DMS153 treated with DMSO at 0.1 percent for 48 hours (cell line): ENCODE measurements around the gene CNDP1.

Experiments used
- DNase-seq: peaks from one replicate; lab custom pipeline; 2025; ENCODE audit not compliant: unreplicated experiment; lab: John Stamatoyannopoulos, UW

Gene CNDP1

DNA sequence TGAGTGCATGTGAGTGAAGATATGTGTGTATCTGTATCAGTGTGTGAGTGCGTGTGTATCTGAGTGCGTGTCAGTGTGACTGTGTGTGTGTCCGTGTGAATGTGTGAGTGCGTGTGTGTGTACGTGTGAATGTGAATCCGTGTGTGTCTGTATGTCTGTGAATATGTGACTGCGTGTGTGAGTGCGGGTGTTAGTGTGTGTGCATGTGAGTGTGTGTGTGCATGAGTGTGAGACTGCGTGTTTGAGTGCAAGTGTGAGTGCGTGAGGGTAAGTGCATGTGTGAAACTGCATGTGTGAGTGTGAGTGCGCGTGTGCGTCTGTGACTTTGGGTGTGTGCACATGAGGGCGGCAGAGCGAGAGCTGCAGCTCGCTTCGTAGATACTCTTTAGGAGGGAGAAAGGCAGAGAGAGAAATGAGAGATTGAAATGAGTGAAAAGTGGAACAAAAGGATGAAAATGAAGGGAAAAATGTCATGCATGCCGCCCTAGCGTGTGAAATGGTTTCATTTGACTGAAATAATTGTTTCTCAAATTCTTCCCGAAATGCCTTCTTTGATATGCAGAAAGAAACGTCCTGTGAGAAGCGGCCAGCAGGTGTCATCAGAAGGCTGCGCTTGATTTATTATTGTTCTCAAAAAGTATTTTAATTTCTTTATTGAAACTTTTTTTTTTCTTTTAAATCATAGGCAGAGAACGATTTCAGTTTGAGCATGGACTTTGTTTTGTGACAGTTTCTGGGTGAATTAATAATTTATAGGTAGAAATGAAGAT, 88.9 kb downstream of the CNDP1 start:
- DNase-seq, result no peak

DNA sequence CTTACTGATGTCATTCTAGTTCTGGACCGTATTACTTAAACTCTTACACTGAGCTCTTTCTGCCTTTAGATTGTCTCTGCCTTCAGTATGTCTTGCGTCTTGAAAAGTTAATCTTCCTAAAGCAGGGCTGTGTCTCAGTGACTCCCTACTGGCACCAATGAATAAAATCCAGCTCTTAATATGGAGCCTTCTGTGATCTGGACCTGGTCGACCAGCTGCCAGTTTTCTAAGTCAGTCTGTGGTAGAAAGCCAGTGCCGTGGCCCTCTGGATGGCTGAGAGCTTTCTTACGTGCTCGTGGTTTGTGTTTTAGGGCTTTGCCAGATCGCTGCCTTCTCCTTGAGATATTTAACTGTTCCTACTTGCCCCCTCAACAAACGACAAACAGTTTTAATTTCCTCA, 90.2 kb downstream of the CNDP1 start:
- DNase-seq, result no peak

DNA sequence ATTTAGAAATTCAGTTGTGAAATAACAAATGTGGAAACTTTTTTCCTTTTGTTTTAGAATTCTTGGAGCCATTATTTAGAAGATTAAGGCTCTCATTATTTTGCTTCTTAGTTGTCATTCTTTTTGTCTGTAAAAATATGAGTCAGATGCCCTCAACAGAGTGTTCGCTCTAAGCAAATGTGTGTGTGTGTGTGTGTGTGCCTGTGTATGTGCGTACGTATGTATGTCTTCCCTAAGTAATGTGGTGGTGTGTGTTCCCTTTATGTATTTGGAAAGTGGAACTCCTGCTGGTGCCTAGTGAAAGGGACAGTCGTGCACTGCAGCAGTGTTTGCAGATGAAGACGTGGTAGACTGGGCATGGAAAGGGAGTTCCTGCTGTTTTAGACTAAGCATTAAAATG, 90.9 kb downstream of the CNDP1 start:
- no peak for DNase-seq

DNA sequence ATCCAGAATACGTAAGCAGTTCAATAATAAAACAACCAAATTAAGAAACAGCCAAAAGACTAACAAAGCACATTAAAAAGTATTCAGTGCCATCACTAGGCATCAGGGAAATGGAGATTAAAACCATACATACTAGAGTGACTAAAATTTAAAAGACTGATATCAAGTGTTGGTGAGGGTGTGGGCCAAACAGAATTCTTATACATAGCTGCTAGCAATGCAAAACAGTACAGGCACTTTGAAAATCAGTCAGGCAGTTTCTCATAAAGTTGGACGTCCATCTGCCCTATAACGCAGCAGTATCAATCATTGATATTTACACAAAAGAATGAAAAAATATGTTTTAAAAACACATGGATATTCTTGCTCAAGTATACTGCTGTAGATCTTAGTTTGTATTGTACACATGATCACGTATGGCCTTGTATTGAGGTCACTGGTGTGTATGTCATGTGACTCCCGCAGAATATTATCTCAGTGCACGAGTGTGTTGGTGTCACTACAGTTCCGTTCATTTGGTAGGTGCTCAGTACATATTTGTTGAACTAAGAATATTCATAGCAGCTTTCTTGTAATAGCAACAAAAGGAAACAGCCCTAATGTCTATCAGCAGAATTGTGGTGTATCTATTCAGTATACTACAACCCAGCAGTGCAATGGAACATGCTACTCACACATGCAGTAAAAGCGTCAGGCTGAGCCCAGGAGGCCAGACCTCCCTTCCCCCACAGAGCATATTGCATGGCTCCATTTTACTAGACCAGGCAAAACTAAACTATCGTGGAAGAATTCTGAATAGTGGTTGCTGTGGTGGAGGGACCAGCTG, 92.0 kb downstream of the CNDP1 start:
- DNase-seq, result no peak

DNA sequence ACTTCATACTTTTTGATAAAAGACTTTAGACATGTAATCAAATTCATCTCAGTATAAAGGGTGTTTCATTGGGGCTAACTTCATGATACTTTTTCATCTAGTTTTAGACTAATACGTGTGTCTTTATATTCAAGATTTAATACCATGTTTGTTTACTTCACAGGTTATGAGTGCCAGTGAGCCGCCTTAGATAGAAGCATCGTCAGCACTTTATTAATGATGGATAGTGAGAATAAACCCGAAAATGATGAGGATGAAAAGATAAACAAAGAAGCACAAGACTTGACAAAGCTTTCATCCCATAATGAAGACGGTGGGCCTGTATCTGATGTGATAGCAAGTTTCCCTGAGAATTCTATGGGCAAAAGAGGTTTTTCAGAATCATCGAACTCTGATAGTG, 96.5 kb downstream of the CNDP1 start:
- DNase-seq, result no peak

DNA sequence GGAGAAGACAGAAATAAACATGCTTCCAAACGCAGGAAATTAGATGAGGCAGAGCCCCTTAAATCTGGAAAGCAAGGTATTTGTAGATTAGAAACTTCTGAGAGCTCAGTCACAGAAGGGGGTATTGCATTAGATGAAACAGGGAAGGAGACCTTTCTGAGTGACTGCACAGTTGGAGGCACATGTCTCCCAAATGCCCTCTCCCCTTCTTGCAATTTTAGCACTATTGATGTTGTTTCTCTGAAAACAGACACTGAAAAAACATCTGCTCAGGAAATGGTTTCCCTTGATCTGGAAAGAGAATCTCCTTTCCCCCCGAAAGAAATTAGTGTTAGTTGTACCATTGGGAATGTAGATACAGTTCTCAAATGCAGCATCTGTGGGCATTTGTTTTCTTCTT, 96.9 kb downstream of the CNDP1 start:
- no peak for DNase-seq

DNA sequence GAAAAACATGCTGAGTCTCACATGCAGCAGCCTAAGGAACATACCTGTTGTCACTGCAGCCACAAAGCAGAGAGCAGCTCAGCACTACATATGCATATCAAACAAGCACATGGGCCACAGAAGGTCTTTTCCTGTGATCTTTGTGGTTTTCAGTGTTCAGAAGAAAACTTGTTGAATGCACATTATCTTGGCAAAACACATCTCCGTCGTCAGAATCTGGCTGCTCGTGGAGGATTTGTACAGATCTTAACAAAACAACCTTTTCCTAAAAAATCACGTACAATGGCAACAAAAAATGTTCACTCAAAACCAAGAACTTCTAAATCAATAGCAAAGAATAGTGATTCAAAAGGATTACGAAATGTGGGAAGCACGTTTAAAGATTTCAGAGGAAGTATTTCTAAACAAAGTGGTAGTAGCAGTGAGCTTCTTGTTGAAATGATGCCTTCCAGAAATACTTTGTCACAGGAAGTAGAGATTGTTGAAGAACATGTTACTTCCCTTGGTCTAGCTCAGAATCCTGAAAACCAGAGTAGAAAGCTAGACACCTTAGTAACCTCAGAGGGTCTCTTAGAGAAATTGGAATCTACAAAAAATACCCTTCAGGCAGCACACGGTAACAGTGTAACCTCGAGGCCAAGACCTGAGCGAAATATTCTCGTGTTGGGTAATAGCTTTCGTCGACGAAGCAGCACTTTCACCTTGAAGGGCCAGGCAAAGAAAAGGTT, 97.5 kb downstream of the CNDP1 start:
- DNase-seq, result no peak

GRCh38 chr18:74632351-74632679, 98.0 kb downstream of the CNDP1 start:
- DNase-seq, result no peak

DNA sequence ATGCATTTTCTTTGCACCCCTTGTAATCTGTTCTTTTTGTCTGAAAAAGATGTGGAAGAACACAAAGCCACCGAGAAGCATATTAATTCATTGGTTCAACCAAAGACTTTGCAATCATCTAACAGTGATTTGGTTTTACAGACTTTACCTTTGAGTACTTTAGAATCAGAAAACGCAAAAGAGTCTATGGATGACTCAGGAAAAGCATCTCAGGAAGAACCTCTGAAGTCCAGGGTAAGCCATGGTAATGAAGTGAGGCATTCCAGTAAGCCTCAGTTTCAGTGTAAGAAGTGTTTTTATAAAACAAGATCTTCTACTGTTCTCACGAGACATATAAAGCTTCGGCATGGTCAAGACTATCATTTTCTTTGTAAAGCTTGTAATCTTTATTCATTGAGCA, 98.6 kb downstream of the CNDP1 start:
- no peak for DNase-seq

GRCh38 chr18:74633652-74634352, 99.5 kb downstream of the CNDP1 start:
- DNase-seq, result no peak

- DNase-seq, result peak; percentile 59
These were observed 101.1 kb downstream of the CNDP1 start for GRCh38 chr18:74635224-74635975.
